Measurements from ENCODE around the gene FOXK2.

FOXK2 gene

DNA sequence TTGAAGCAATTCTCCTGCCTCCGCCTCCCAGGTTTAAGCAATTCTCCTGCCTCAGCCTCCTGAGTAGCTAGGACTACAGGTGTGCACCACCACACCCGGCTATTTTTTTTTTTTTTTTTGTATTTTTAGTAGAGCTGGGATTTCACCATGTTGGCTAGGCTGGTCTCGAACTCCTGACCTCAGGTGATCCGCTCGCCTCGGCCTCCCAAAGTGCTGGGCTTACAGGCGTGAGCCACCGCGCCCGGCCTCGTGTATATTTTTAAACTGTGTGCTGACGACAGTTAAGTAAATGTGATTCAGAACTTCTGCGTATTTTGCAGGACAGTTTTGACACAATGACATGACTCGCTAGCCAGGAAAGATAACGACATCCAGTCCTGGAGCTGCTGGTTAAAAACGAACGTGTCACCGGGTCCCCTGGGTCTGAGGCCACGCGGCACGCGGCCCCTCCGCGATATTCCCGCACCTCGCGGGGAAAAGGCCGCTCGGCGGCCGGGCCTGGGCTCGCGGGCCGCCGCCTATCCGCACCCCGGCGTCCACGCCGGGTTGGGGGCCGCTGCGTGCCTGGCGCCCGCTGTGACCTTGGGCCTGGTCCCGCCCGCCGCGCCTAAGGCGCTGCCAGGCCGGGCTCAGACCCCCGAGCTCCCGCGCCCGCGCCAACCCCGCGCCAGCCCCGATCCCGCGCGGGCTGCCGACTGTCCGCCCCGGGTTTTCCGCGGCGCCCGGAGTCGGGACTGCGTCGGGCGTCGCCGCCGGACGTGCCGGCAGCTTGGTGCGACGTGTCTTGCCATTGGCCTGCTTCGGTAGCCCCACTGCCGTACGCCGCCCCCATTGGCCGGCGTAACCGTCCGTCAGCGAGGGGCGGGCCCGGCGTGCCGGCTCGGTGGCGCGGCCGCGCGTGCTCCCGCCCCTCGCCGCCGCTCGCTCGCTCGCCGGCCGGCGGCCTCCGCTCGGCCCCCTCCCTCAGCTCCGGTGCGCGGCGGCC lies at the start of gene FOXK2:
Gene FOXK2 (plus strand): TSS at position 907 of the 985 bp plus-strand sequence. CDS start 157 bp downstream, outside the sequence.
- peak; percentile 100 for DNase-seq (ENCODE audit: low spot score)

GRCh38 chr17:82470065-82470464 lies 49.5 kb upstream of the FOXK2 start:
- no peak for DNase-seq (ENCODE audit: low spot score)

DNA sequence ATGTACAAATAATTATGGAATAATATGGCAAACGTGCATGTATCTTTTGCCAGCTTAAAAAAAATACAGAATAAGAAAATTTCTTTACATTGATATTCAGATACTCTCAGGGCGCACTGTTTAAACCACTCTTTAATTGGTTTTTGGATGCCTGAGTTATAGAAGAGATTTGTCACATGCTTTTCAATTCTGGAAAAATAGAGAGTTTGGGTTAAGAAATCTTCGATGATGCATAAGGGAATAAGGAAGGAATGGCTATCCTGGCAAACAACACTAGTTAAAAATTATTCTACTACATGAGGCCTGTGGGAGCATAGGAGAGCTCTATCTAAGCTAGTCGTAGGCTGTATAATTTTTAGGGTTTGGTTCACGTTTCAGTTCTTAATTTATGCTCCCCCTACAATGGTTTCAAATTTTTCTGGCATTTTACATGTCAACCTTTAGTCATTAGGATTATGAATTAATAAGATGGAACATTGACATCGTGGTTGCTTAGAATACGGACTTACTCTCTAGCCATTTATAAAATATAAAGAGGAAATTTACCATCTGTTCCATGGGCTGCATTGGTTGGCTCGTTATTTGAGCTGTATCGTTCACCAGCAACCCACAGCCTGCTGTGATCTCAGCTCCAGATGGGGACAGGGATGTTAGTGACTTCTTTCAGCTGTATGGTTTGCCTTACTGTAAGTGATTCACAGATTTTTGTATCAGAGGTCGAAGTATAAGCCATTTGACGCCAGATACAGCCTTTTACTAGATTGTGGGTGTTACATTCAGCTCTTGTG lies 45.1 kb upstream of the FOXK2 start:
- DNase-seq (ENCODE audit: low spot score): no peak

- no peak for DNase-seq (ENCODE audit: low spot score)
Observed at GRCh38 chr17:82475458-82475857, 44.1 kb upstream of the FOXK2 start.

- DNase-seq (ENCODE audit: low spot score): no peak
Observed at GRCh38 chr17:82477934-82478333, 41.6 kb upstream of the FOXK2 start.

GRCh38 chr17:82479602-82480001 lies 39.9 kb upstream of the FOXK2 start:
- no peak for DNase-seq (ENCODE audit: low spot score)

GRCh38 chr17:82480318-82480717 lies 39.2 kb upstream of the FOXK2 start:
- DNase-seq (ENCODE audit: low spot score): no peak

DNA sequence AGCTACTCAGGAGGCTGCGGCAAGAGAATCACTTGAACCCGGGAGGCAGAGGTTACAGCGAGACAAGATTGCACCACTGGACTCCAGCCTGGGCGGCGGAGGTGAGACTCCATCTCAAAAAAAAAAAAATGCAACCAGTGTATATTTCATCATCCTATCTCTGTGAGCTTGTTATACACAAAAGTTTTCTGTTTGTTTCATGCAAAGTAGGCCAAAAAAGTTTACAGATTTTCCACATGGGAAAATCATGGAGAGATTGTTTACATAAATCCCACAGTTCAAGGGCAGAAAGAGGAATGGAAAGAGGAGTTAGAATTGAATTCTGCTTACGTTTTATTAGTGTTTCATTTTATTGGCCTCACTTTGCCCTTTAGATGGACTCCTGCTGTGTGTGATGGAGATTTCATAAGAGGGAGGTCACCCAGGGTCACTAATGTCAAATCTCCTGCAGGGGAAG lies 36.3 kb upstream of the FOXK2 start:
- no peak for DNase-seq (ENCODE audit: low spot score)

DNA sequence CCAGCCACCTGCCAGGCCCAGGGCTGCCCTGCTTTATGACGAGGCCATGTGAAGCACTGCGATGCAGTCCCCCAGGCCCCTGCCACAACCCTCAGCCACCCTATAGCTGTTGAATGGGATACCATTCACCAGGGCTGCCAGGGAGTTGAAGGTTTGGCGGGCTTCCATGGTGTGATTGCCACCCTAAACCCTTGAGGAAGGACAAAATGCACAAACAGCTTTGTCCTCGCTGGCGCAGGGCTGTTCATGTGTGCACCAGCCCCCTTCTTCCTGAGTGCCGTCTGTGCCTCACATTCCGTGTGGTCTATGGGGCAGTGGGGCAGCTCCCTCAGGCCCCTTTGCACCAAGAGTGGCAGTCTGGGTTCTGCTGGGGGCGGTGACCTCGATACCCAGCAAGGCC lies 35.7 kb upstream of the FOXK2 start:
- DNase-seq (ENCODE audit: low spot score): no peak

DNA sequence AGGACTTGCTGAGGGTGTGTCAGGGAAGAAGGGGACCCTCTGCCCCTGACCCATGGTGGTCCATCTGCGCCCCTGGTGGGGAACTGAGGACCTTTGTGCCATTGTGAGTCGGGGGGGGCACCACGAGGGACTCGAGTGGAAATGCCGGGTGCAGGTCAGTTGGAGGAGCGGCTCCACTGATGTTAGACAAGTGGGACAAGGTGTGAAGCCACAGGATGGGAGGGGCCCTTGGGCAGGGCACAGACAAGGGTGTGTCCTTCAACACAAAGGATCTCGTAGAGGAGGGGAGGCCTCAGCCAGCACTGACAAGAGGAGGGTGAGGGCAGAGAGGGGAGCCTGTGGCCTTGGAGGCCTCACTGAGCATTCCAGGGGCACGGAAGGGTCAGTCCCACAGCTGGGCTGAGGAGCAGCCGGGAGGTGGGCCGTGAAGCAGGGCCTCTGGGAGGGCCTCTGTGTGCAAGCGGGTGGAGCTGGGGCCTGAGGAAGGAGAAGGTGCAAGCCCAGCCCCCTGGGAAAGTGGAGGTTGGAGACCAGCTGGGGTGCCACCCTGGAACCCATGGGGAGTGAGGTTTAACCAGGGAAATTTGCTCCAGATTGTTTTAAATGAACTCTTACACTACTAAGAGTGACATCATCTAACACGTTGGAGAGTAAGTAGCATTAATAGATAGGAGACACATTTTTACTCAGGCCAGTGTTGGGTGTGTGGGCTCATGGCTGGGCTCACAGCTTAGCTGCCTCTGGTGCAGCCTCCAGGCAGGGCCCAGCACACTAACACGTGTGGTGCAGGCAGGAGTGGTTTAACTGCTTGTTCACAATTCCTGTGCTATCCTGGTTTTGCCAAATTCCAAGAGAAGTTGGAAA lies 33.1 kb upstream of the FOXK2 start:
- DNase-seq (ENCODE audit: low spot score): no peak

DNA sequence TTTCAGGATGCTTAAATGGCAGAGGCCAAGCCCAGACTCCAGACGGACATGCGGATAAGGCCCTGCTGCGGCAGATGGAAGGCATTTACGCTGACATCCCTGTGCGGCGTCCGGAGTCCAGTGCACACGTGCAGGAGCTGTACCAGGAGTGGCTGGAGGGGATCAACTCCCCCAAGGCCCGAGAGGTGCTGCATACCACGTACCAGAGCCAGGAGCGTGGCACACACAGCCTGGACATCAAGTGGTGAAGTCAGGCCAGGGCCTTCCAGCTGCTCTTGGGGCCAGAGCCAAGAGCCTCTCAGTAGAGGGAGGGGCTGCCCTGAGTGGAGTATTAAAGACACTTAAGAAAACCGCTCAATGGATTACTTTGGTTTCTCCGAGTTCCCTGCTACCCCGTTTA lies 31.6 kb upstream of the FOXK2 start:
- DNase-seq (ENCODE audit: low spot score): no peak

DNA sequence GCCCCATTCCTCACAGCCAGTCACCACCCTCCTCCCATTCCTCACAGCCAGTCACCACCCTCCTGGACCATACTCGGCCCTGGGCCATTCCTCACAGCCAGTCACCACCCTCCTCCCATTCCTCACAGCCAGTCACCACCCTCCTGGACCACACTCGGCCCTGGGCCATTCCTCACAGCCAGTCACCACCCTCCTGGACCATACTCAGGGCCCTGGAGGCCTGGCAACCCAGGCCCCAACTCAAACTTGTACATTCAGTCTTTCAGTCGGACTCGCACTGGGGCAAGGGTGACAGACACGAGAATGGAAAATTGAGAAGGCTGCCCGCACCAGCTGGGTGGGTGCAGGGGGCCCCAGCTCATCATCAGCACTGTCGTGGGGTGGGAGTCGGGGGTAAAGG lies 30.4 kb upstream of the FOXK2 start:
- DNase-seq (ENCODE audit: low spot score): no peak

DNA sequence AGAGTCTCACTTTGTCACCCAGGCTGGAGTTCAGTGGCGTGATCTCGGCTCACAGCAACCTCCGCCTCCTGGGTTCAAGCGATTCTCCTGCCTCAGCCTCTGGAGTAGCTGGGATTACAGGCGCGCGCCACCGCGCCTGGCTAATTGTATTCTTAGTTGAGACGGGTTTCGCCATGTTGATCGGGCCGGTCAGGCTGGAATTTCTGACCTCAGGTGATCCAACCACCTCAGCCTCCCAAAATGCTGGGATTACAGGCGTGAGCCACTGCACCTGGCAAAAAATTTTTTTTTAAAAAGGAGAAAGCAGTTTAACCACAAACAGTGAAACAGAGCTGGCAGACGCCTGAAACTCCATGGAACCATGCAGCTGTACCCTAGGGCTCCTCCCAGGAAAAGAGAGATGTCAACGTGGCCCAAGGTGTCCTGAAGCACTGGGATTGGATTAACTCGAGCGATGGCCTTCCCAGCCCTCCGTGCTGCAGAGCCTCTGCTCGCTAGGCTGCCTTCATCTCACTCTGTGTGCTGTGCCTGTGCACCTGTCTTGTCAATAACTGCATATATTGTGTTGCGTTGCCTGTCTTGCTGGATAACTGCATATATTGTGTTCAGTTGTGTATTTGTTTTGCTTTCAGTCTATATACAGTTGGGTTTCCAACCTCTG lies 29.6 kb upstream of the FOXK2 start:
- no peak for DNase-seq (ENCODE audit: low spot score)

- DNase-seq (ENCODE audit: low spot score): no peak
Observed at GRCh38 chr17:82490512-82491195, 28.9 kb upstream of the FOXK2 start.

GRCh38 chr17:82491196-82491530 lies 28.4 kb upstream of the FOXK2 start:
- no peak for DNase-seq (ENCODE audit: low spot score)

DNA sequence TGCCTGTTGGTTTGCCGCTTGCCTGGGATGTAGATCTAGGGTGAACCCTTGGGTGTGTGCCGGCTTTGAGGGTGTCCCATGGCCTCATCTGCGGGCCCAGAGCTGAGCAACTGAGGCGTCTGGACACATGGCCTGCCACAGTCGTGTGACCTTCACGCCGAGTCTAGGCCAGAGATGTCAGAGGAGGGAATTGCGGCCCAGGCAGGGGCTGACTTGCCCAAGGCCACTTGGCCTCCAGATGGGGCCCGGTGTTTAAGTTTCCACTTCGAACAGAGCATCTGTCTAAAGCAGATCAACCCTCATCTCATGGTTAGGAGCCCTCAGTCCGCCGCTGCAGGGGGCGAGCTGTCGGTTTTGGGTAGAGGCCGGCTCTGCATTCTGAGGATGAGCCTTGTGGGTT lies 28.0 kb upstream of the FOXK2 start:
- no peak for DNase-seq (ENCODE audit: low spot score)

DNA sequence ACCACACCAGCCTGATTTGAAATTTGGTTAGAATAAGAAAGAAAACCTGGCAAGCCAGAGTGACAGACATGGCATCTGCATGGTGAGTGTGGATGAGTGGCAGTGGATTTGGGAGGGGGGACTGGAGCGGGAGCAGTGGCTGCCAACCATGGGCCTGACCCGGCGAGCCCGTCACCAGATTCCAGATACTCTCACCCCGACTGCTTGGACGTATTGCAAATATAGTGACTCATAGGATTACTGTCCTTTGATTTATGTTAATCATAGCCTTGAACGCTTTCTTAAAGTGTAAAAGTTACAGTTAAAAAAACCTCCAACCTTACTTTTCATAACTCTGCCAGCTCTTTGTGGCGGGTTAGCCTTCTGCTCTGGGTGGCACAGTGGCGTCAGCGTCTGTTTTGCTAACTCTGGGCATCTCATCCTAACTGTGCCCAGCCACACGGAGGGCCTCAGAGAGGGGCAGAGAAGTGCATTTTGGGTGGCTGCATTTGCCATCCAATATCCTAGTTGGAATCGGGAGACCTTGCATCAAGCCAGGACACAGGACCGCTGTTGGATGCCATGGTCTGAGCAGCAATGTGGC lies 26.8 kb upstream of the FOXK2 start:
- DNase-seq (ENCODE audit: low spot score): no peak

DNA sequence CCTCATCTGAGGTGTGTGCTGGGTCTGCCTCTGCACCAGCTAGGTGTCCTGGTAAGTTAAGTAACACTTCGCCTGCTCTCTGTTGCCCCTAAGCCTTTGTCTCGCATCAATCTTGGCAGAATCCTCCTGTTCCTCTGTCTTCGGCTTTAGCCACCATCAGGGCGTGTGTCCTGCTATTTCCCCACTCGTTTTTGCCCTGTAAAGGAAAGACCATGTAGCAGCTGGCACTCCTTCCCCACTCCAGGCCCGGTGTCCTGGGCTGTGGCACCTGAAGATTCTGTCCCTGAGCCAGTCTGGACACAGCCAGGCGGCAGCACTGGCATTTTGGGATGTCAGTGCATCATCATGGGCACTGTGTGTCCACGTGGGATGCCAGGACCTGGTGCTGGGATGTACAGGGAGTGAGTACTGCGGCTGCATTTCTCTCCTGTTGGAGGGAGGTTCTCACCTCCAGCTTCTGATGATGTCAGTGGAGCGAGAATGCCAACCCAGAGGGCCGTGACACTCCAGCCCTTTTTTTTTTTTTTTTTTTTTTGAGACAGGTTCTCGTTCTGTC lies 26.2 kb upstream of the FOXK2 start:
- no peak for DNase-seq (ENCODE audit: low spot score)

DNA sequence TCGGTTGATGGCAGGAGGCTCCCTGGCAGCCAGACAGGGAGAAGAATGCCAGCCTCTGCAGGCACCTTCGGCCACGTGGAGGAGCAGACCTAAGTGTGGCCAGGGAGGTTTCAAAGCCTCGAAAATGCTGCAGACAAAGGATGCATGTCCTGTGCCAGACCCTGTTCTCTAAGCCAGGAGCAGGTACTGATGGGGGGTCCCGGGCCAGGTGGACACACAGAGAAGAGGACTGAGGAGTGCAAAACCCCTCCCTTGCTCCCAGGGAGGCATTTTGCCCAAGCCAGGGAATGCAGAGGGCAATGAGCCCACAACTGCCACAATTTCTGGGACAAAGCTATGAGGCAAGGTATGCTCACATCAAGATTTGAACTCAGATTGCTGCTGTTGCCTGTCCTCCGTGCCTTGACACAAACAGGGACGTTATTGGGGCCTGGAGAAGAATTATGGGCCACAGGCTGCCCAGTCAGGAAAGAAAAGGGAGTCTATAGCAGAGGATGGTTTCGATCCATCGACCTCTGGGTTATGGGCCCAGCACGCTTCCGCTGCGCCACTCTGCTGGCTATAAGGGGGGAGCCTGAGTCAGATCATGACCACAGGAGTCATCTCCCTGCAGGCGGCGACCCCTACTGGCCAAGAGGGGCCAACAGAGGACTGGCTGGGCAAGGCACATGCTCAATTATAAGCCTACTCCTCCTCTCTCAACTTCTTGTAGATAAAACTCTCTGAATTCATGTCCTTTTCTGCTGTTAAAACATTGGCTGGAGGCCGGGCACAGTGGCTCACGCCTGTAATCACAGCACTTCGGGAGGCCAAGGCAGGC lies 25.1 kb upstream of the FOXK2 start:
- peak; percentile 91 for DNase-seq (ENCODE audit: low spot score)
